Measurements from ENCODE around the gene MEFV. TPM values are rescaled to one million over a fixed set of nuclear protein-coding genes. Genes with fewer than 3 reads are reported as not detected.

Gene MEFV
- total and polyA plus RNA-seq, 2 of the 13 experiments (the other 11 are each of a cell fraction or from before 2014, with no cell fraction given), result 0.22 TPM; not detected in 1

GRCh38 chr16:3282730-3283542 lies 26.5 kb upstream of the MEFV start, which contains the start of gene ZNF263 (continued):
- TF ChIP-seq ZNF782 (CRISPR knock-in tag; IDR thresholded peaks at IDR 0.05; ENCODE audit: borderline replicate concordance) (peak; percentile 79; the same call in 1 of the 2 replicates), CTCF (CRISPR knock-in tag; IDR thresholded peaks at IDR 0.05) (peak; percentile 16; the same call in 1 of the 2 replicates), POGZ (CRISPR knock-in tag; IDR thresholded peaks at IDR 0.05) (peak; percentile 59), ETV6 (CRISPR knock-in tag; conservative IDR thresholded peaks at IDR 0.05) (no peak), ZNF281 (CRISPR knock-in tag; IDR thresholded peaks at IDR 0.05; ENCODE audit: borderline replicate concordance) (peak; percentile 75), ZNF800 (CRISPR knock-in tag; IDR thresholded peaks at IDR 0.05) (peak; percentile 12; the same call in 1 of the 2 replicates), MAZ (IDR thresholded peaks at IDR 0.05; ENCODE audit: borderline replicate concordance, low read depth, low read length) (peak; percentile 51; the same call in 1 of the 2 replicates), MAZ (CRISPR knock-in tag; IDR thresholded peaks at IDR 0.05; ENCODE audit: low read depth) (peak; percentile 69), ARID4A (CRISPR knock-in tag; IDR thresholded peaks at IDR 0.05; ENCODE audit: borderline replicate concordance) (peak; percentile 86; the same call in 1 of the 2 replicates), DR1 (CRISPR knock-in tag; IDR thresholded peaks at IDR 0.05) (peak; percentile 55), TFAP4 (IDR thresholded peaks at IDR 0.05; ENCODE audit: borderline replicate concordance, low read depth) (peak; percentile 20; the same call in 1 of the 2 replicates), SP1 (IDR thresholded peaks at IDR 0.05) (no peak), SP1 (CRISPR knock-in tag; IDR thresholded peaks at IDR 0.05) (peak; percentile 64)
